HepG2 (cell line): ENCODE results near the gene TSG101. TPM values are rescaled to one million over a fixed set of nuclear protein-coding genes. Genes with fewer than 3 reads are reported as not detected.
A peak's percentile ranks its signal among the peaks of the same experiment; 100 is the strongest.

Experiments used
- ATAC-seq: fragments of 200-7000 bp; cut with Tn5 transposase; 3 replicates; pipeline ENCODE4 v1.9.1; 2020; ENCODE audit warnings: mild to moderate bottlenecking, moderate library complexity
- BruUV-seq: library from RNA; stranded (reverse); fragments of 400-500 nt; replicated peaks from 2 replicates; lab custom pipeline; 2021; lab: Mats Ljungman, UMichigan
- CTCF ChIA-PET: fragments of 300-600 bp; formaldehyde crosslinking; extraction: SDS; loops from one replicate; lab custom pipeline; 2021; ENCODE audit warnings: low total read pairs, inconsistent platforms, low intra/inter-chr PET ratio; lab: Yijun Ruan, JAX
- POLR2A ChIA-PET: fragments of 350-600 bp; sonication (Branson Sonifier 250); formaldehyde crosslinking; loops from one replicate; lab custom pipeline; 2020; ENCODE audit warnings: antibody characterized with exemption, inconsistent platforms; lab: Yijun Ruan, JAX
- DNase-seq: peaks from one replicate; pipeline ENCODE4 v3.0.0-alpha.2; 2015; ENCODE audit warnings: low spot score
- FAIRE-seq: peaks from 3 replicates; lab custom pipeline; 2011; peaks lifted over from hg19 to GRCh38; lab: Jason Lieb, UNC
- H2AFZ ChIP-seq: one replicate; pipeline ENCODE4 v1.6.1; 2011; ENCODE audit warnings: low read length, inconsistent platforms
- H3K27ac ChIP-seq: fragments of 300-600 bp; 3 replicates; pipeline ENCODE4 v1.8.0; 2011; ENCODE audit warnings: mixed run types, mild to moderate bottlenecking, mixed read lengths, low read length, inconsistent platforms; ENCODE audit not compliant: insufficient read depth; ENCODE audit errors: extremely low read length
- H3K27me3 ChIP-seq, 2 experiments: fragments of 200-600 bp in 1 of 2; 2 replicates in 1 of 2; 3 replicates in 1 of 2; pipeline versions ENCODE4 v1.6.0 to v1.8.0; 2011; ENCODE audit warnings: low read length in 2 of 2, mild to moderate bottlenecking in 2 of 2, moderate library complexity in 2 of 2, inconsistent platforms in 1 of 2; ENCODE audit not compliant: insufficient read depth in 2 of 2, control insufficient read depth in 1 of 2
- H3K36me3 ChIP-seq, 2 experiments: fragments of 200-600 bp in 1 of 2; replicated peaks in 1 of 2; 2 replicates in 1 of 2; 3 replicates in 1 of 2; pipeline versions ENCODE4 v1.5.1 to v1.8.0; 2011; ENCODE audit warnings: low read length in 2 of 2, inconsistent platforms in 1 of 2; ENCODE audit not compliant: insufficient read depth in 2 of 2, control insufficient read depth in 1 of 2
- H3K4me1 ChIP-seq: 2 replicates; pipeline ENCODE4 v1.5.1; 2012; ENCODE audit warnings: low read length, inconsistent platforms; ENCODE audit not compliant: insufficient read depth
- H3K4me2 ChIP-seq: 2 replicates; pipeline ENCODE4 v1.6.0; 2011; ENCODE audit warnings: low read depth, low read length, inconsistent platforms
- H3K4me3 ChIP-seq, 3 experiments: fragments of 200-600 bp in 1 of 3; sonication (generic), shearing (Covaris generic) in 1 of 3; replicated peaks in 1 of 3; 2 replicates each; pipeline ENCODE4 v1.5.1; 2011 to 2016; ENCODE audit warnings: low read length in 3 of 3, inconsistent platforms in 2 of 3, low read depth in 2 of 3, mild to moderate bottlenecking in 2 of 3, control low read depth in 1 of 3, mixed read lengths in 1 of 3; ENCODE audit not compliant: insufficient read depth in 1 of 3
- H3K79me2 ChIP-seq: one replicate; pipeline ENCODE4 v1.6.1; 2011; ENCODE audit warnings: low read length, inconsistent platforms; ENCODE audit not compliant: insufficient read depth
- H3K9ac ChIP-seq: 2 replicates; pipeline ENCODE4 v1.6.0; 2011; ENCODE audit warnings: mild to moderate bottlenecking, low read depth, low read length, inconsistent platforms; ENCODE audit not compliant: insufficient read depth
- H3K9me3 ChIP-seq: 2 replicates; pipeline ENCODE4 v1.5.1; 2012; ENCODE audit warnings: mild to moderate bottlenecking, low read length
- H4K20me1 ChIP-seq: 2 replicates; pipeline ENCODE4 v1.6.0; 2011; ENCODE audit warnings: inconsistent platforms, mild to moderate bottlenecking, low read length, moderate library complexity; ENCODE audit not compliant: insufficient read depth
- BCL3 ChIP-seq: sonication (generic); formaldehyde crosslinking; IDR thresholded peaks from 2 replicates; pipeline ENCODE4 v1.5.1; 2020; ENCODE audit warnings: mild to moderate bottlenecking, missing genetic modification reagents, moderate library complexity
- CHD4 ChIP-seq: fragments of 200-600 bp; sonication (generic); IDR thresholded peaks from 2 replicates; pipeline ENCODE4 v1.7.0; 2017; ENCODE audit warnings: mild to moderate bottlenecking, low read length, borderline replicate concordance
- ESRRA ChIP-seq: sonication (generic); formaldehyde crosslinking; IDR thresholded peaks from 2 replicates; pipeline ENCODE4 v1.5.1; 2020; ENCODE audit warnings: mild to moderate bottlenecking, low read depth, missing genetic modification reagents
- FOXK1 ChIP-seq: sonication (generic); formaldehyde crosslinking; IDR thresholded peaks from 2 replicates; pipeline ENCODE4 v1.4.0; 2020; ENCODE audit warnings: low read depth, missing genetic modification reagents, borderline replicate concordance
- HDAC6 ChIP-seq: fragments of 200-600 bp; sonication (generic); IDR thresholded peaks from 2 replicates; pipeline ENCODE4 v1.7.0; 2017; ENCODE audit warnings: mild to moderate bottlenecking, antibody characterized with exemption, low read length, low read depth
- HOXA7 ChIP-seq: sonication (generic); formaldehyde crosslinking; IDR thresholded peaks from 2 replicates; pipeline ENCODE4 v1.8.1; 2022; ENCODE audit warnings: mild to moderate bottlenecking, missing genetic modification reagents, moderate library complexity
- NCOA1 ChIP-seq: sonication (generic); formaldehyde crosslinking; IDR thresholded peaks from 2 replicates; pipeline ENCODE4 v1.9.0; 2021; ENCODE audit warnings: missing genetic modification reagents
- PAXIP1 ChIP-seq: sonication (generic); formaldehyde crosslinking; conservative IDR thresholded peaks from 2 replicates; pipeline ENCODE4 v1.4.0; 2020; ENCODE audit warnings: mild to moderate bottlenecking, missing genetic modification reagents, moderate library complexity
- TCF7 ChIP-seq: sonication (generic); IDR thresholded peaks from 2 replicates; pipeline ENCODE4 v1.6.1; 2016; ENCODE audit warnings: antibody characterized with exemption, low read depth
- TP53 ChIP-seq: sonication (generic); formaldehyde crosslinking; conservative IDR thresholded peaks from 2 replicates; pipeline ENCODE4 v1.4.0; 2020; ENCODE audit warnings: missing genetic modification reagents
- ZNF333 ChIP-seq: sonication (generic); formaldehyde crosslinking; IDR thresholded peaks from 2 replicates; pipeline ENCODE4 v1.4.0; 2020; ENCODE audit warnings: mild to moderate bottlenecking, missing genetic modification reagents, borderline replicate concordance
- ZNF362 ChIP-seq: sonication (generic); formaldehyde crosslinking; IDR thresholded peaks from 2 replicates; pipeline ENCODE4 v1.4.0; 2020; ENCODE audit warnings: missing genetic modification reagents, mild to moderate bottlenecking, borderline replicate concordance
- WGBS: methylation state at CpG from one replicate; pipeline ENCODE4 v1.1.6; 2017; ENCODE audit warnings: low lambda C conversion rate; 5-methylcytosine and 5-hydroxymethylcytosine counted together
- in situ Hi-C: cut with HindIII; loops from 2 replicates; pipeline ENCODE4 v1.10.0; 2017; ENCODE audit warnings: low pct_unique_long_range_greater_than_20kb; ENCODE audit not compliant: extremely low pct_ligation_motif_present
- intact Hi-C: fragments of 100-400 bp; cut with micrococcal nuclease; formaldehyde crosslinking; loops from one replicate; pipeline ENCODE4 v1.10.0; 2022; ENCODE audit not compliant: unreplicated experiment
- polyA plus RNA-seq, 8 experiments: library from polyadenylated mRNA; depleted of rRNA in 3 of 8; stranded (reverse) in 7 of 8; unstranded in 1 of 8; fragments of >200 nt; fragmentation: Illumina TruSeq in 4 of 8; extraction: Trizol in 4 of 8; gene quantifications; 2 replicates each; pipeline versions ENCODE4 v1.2.1 to v1.2.3, GENCODE V29; 2011 to 2016; ENCODE audit warnings: low read depth in 4 of 8, missing spikeins in 1 of 8, mixed read lengths in 1 of 8; ENCODE audit not compliant: insufficient read depth in 1 of 8
- total RNA-seq, 5 experiments: library from RNA; depleted of rRNA; stranded (reverse); fragments of >200 nt; fragmentation: Illumina TruSeq; extraction: Trizol; gene quantifications; 2 replicates each; pipeline ENCODE4 v1.2.3, GENCODE V29; 2016; ENCODE audit warnings: low read depth in 1 of 5
- TF ChIP-seq, protein P1 (sequence below): sonication (generic); formaldehyde crosslinking; conservative IDR thresholded peaks from 2 replicates; pipeline ENCODE4 v1.8.0; 2022; ENCODE audit warnings: low read depth, missing genetic modification reagents
- TF ChIP-seq, protein P2 (sequence below): sonication (generic); formaldehyde crosslinking; IDR thresholded peaks from 2 replicates; pipeline ENCODE4 v1.4.0; 2020; ENCODE audit warnings: mild to moderate bottlenecking, missing genetic modification reagents

The TSG101 gene
- total and polyA plus RNA-seq, 2 of the 13 experiments (the other 11 are each of a cell fraction or from before 2014, with no cell fraction given), result 69.3 to 206 TPM

- TF ChIP-seq, protein P1, sequence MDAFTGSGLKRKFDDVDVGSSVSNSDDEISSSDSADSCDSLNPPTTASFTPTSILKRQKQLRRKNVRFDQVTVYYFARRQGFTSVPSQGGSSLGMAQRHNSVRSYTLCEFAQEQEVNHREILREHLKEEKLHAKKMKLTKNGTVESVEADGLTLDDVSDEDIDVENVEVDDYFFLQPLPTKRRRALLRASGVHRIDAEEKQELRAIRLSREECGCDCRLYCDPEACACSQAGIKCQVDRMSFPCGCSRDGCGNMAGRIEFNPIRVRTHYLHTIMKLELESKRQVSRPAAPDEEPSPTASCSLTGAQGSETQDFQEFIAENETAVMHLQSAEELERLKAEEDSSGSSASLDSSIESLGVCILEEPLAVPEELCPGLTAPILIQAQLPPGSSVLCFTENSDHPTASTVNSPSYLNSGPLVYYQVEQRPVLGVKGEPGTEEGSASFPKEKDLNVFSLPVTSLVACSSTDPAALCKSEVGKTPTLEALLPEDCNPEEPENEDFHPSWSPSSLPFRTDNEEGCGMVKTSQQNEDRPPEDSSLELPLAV (CRISPR knock-in tag), result no peak
- TF ChIP-seq ESRRA (CRISPR knock-in tag) (no peak), HOXA7 (CRISPR knock-in tag) (no peak), HDAC6 (no peak), TP53 (CRISPR knock-in tag) (no peak)
- TF ChIP-seq, protein P2, sequence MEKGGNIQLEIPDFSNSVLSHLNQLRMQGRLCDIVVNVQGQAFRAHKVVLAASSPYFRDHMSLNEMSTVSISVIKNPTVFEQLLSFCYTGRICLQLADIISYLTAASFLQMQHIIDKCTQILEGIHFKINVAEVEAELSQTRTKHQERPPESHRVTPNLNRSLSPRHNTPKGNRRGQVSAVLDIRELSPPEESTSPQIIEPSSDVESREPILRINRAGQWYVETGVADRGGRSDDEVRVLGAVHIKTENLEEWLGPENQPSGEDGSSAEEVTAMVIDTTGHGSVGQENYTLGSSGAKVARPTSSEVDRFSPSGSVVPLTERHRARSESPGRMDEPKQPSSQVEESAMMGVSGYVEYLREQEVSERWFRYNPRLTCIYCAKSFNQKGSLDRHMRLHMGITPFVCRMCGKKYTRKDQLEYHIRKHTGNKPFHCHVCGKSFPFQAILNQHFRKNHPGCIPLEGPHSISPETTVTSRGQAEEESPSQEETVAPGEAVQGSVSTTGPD, result no peak
These were observed 58.7 kb downstream of the TSG101 start (continued) for GRCh38 chr11:18468059-18468458.

DNA sequence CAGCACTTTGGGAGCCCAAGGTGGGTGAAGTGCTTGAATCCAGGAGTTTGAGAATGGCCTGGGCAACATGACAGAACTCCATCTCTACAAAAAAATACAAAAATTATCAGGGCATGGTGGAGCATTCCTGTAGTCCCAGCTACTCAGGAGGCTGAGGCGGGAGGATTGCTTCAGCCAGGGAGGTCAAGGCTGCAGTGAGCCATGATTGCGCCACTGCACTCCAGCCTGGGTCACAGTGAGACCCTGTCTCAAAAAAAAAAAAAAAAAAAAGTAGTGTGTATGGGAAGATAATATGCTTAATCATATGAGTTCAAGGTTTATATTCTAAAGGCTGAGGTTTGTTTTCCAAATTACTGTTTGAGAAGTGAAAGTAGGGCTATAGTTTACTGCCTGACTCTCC is 60.3 kb downstream of the TSG101 start:
- Histone ChIP-seq H3K79me2 (no peaks in the 10 kb centered on the region), H3K4me1 (peaks cover 6% of the 10 kb centered on the region; the same call in 1 of the 2 replicates), H3K27ac (no peak overlapping the region), H3K9ac (no peak overlapping the region), H3K4me2 (no peak overlapping the region), H3K4me3 (no peak overlapping the region), H4K20me1 (no peaks in the 10 kb centered on the region), H3K36me3 (no peaks in the 10 kb centered on the region), H3K27me3 (no peaks in the 10 kb centered on the region), H2AFZ (no peak overlapping the region), H3K9me3 (no peaks in the 10 kb centered on the region)
- intact Hi-C loops (no loop called here), in situ Hi-C loops (no loop called here)
- FAIRE-seq (no peak), ATAC-seq (no peak), DNase-seq (no peak)
- WGBS, result 81% methylated on average over 2 of the region's 2 CpGs
- ChIA-PET POLR2A (interaction anchor here (0.7 kb wide), 1 partner anchor 58 kb away, joined by 3 read pairs; no protein-coding TSS in a partner anchor), CTCF (no interaction called here)
- no TSS peak for BruUV-seq
- TF ChIP-seq TCF7 (no peak), FOXK1 (CRISPR knock-in tag) (no peak), PAXIP1 (no peak), CHD4 (no peak), NCOA1 (CRISPR knock-in tag) (no peak), ZNF333 (CRISPR knock-in tag) (no peak), BCL3 (no peak), ZNF362 (peak; percentile 53; the same call in 1 of the 2 replicates)
